GM12878 (cell line): Measurements from ENCODE around the gene ADAMTS1. TPM values are rescaled to one million over a fixed set of nuclear protein-coding genes. Genes with fewer than 3 reads are reported as not detected.

Experiments
- ATAC-seq: fragments of 200-7000 bp; cut with Tn5 transposase; 3 replicates; pipeline ENCODE4 v1.9.1; 2020; ENCODE audit warnings: mild to moderate bottlenecking, moderate library complexity
- BruUV-seq: library from RNA; stranded (reverse); fragments of 400-500 nt; replicated peaks from 2 replicates; lab custom pipeline; 2021; lab: Mats Ljungman, UMichigan
- CTCF ChIA-PET: fragments of 300-600 bp; sonication (Branson Sonifier 250); formaldehyde crosslinking; extraction: SDS; loops from one replicate; lab custom pipeline; 2021; ENCODE audit warnings: inconsistent platforms; lab: Yijun Ruan, JAX
- POLR2A ChIA-PET: fragments of 350-600 bp; formaldehyde crosslinking; extraction: SDS; loops from one replicate; lab custom pipeline; 2021; ENCODE audit warnings: inconsistent platforms; lab: Charles Lee
- RAD21 ChIA-PET: fragments of 300-600 bp; sonication (Branson Sonifier 250); formaldehyde crosslinking; loops from one replicate; lab custom pipeline; 2023; ENCODE audit warnings: antibody characterized with exemption; ENCODE audit not compliant: unreplicated experiment; lab: Charles Lee
- SMC1A ChIA-PET: fragments of 300-600 bp; sonication (Branson Sonifier 250); formaldehyde crosslinking; loops from one replicate; lab custom pipeline; 2023; ENCODE audit not compliant: unreplicated experiment, uncharacterized antibody; lab: Charles Lee
- DNase-seq: peaks from one replicate; pipeline ENCODE4 v3.0.0-alpha.2; 2011; ENCODE audit warnings: low read depth, low spot score
- FAIRE-seq: peaks from 3 replicates; lab custom pipeline; 2011; peaks lifted over from hg19 to GRCh38; lab: Jason Lieb, UNC
- H2AFZ ChIP-seq: 2 replicates; pipeline ENCODE4 v1.6.0; 2011; ENCODE audit warnings: low read depth, low read length, control low read depth; ENCODE audit not compliant: control insufficient read depth
- H3K27ac ChIP-seq: 2 replicates; pipeline ENCODE4 v1.5.1; 2011; ENCODE audit warnings: control low read depth; ENCODE audit not compliant: control insufficient read depth, insufficient read depth
- H3K27me3 ChIP-seq, 2 experiments: replicated peaks in 1 of 2; 2 replicates each; pipeline versions ENCODE4 v1.6.0 to v1.6.1; 2011; ENCODE audit warnings: low read length in 1 of 2; ENCODE audit not compliant: control insufficient read depth in 2 of 2, insufficient read depth in 2 of 2
- H3K36me3 ChIP-seq, 2 experiments: 2 replicates each; pipeline ENCODE4 v1.5.1; 2011; ENCODE audit warnings: low read length in 1 of 2; ENCODE audit not compliant: control insufficient read depth in 2 of 2, insufficient read depth in 2 of 2
- H3K4me1 ChIP-seq: 2 replicates; pipeline ENCODE4 v1.6.1; 2011; ENCODE audit warnings: mild to moderate bottlenecking, low read length, moderate library complexity, mixed read lengths; ENCODE audit not compliant: control insufficient read depth, insufficient read depth
- H3K4me2 ChIP-seq: 2 replicates; pipeline ENCODE4 v1.6.0; 2011; ENCODE audit warnings: control low read depth; ENCODE audit not compliant: control insufficient read depth, insufficient read depth
- H3K4me3 ChIP-seq: fragments of 200-600 bp; sonication (generic); 2 replicates; pipeline ENCODE4 v1.5.1; 2016
- H3K79me2 ChIP-seq: 2 replicates; pipeline ENCODE4 v1.6.0; 2011; ENCODE audit warnings: low read length; ENCODE audit not compliant: control insufficient read depth, insufficient read depth
- H3K9ac ChIP-seq: 2 replicates; pipeline ENCODE4 v1.8.0; 2011; ENCODE audit warnings: low read length, control low read depth, mixed read lengths; ENCODE audit not compliant: control insufficient read depth, insufficient read depth
- H3K9me3 ChIP-seq: replicated peaks from 3 replicates; pipeline ENCODE4 v1.5.1; 2011; ENCODE audit warnings: mild to moderate bottlenecking, low read length; ENCODE audit not compliant: control insufficient read depth, insufficient read depth
- H4K20me1 ChIP-seq: 2 replicates; pipeline ENCODE4 v1.6.0; 2011; ENCODE audit not compliant: control insufficient read depth, insufficient read depth
- HDGF ChIP-seq: fragments of 450-650 bp; IDR thresholded peaks from 2 replicates; pipeline ENCODE4 v1.6.1; 2016; ENCODE audit warnings: antibody characterized with exemption
- IKZF2 ChIP-seq, 2 experiments: fragments of 450-650 bp; IDR thresholded peaks; 2 replicates each; pipeline ENCODE4 v1.6.1; 2017; ENCODE audit warnings: mild to moderate bottlenecking in 2 of 2, moderate library complexity in 2 of 2
- RBBP5 ChIP-seq: fragments of 200-600 bp; sonication (generic); conservative IDR thresholded peaks from 2 replicates; pipeline ENCODE4 v1.6.1; 2016
- USF1 ChIP-seq: IDR thresholded peaks from 2 replicates; pipeline ENCODE4 v1.6.1; 2011; ENCODE audit warnings: borderline replicate concordance, low read depth, mild to moderate bottlenecking, moderate library complexity, mixed read lengths, low read length; ENCODE audit not compliant: insufficient read depth; ENCODE audit errors: extremely low read length
- ZSCAN29 ChIP-seq: fragments of 450-650 bp; IDR thresholded peaks from 2 replicates; pipeline ENCODE4 v1.6.1; 2017; ENCODE audit warnings: mild to moderate bottlenecking, moderate library complexity
- WGBS: methylation state at CpG from one replicate; pipeline ENCODE4 v1.1.6; 2016; ENCODE audit warnings: low lambda C conversion rate; ENCODE audit not compliant: insufficient replicate concordance, insufficient coverage; ENCODE audit errors: missing lambda C conversion rate; 5-methylcytosine and 5-hydroxymethylcytosine counted together
- in situ Hi-C: fragments of 300-500 bp; cut with MboI; formaldehyde crosslinking; loops from 9 replicates; pipeline ENCODE4 v1.14.3; 2018; ENCODE audit warnings: mixed read lengths
- intact Hi-C: fragments of 100-400 bp; cut with micrococcal nuclease; formaldehyde crosslinking; loops from one replicate; pipeline ENCODE4 v1.14.2; 2022; ENCODE audit not compliant: unreplicated experiment
- polyA plus RNA-seq, 11 experiments: library from polyadenylated mRNA; depleted of rRNA in 4 of 11; unstranded in 6 of 11; stranded (reverse) in 5 of 11; fragments of >200 nt; fragmentation: Nextera tagmentation in 4 of 11; fragmentation: Illumina TruSeq in 1 of 11; extraction: Ambion mirVana in 4 of 11; extraction: Trizol in 1 of 11; gene quantifications; 1 replicate in 1 of 11; 2 replicates in 10 of 11; pipeline versions ENCODE4 v1.2.1 to v1.2.3, GENCODE V29; 2011 to 2016; ENCODE audit warnings: inconsistent platforms in 2 of 11, missing spikeins in 2 of 11, low read depth in 1 of 11
- total RNA-seq, 4 experiments: library from RNA; depleted of rRNA in 3 of 4; stranded (reverse); fragments of >200 nt in 3 of 4; fragmentation: Illumina TruSeq in 1 of 4; extraction: Trizol in 1 of 4; gene quantifications; 2 replicates each; pipeline versions ENCODE4 v1.2.1 to v1.2.3, GENCODE V29; 2013 to 2021
- TF ChIP-seq, protein P1 (sequence below): fragments of 450-650 bp; formaldehyde crosslinking; IDR thresholded peaks from 2 replicates; pipeline ENCODE4 v1.5.0; 2022; ENCODE audit warnings: mild to moderate bottlenecking, missing genetic modification characterization

Gene ADAMTS1
- total and polyA plus RNA-seq, 10 of the 15 experiments (the other 5 are each of a cell fraction or from before 2014, with no cell fraction given): 0.06 to 0.21 (median 0.08) TPM; not detected in 6

DNA sequence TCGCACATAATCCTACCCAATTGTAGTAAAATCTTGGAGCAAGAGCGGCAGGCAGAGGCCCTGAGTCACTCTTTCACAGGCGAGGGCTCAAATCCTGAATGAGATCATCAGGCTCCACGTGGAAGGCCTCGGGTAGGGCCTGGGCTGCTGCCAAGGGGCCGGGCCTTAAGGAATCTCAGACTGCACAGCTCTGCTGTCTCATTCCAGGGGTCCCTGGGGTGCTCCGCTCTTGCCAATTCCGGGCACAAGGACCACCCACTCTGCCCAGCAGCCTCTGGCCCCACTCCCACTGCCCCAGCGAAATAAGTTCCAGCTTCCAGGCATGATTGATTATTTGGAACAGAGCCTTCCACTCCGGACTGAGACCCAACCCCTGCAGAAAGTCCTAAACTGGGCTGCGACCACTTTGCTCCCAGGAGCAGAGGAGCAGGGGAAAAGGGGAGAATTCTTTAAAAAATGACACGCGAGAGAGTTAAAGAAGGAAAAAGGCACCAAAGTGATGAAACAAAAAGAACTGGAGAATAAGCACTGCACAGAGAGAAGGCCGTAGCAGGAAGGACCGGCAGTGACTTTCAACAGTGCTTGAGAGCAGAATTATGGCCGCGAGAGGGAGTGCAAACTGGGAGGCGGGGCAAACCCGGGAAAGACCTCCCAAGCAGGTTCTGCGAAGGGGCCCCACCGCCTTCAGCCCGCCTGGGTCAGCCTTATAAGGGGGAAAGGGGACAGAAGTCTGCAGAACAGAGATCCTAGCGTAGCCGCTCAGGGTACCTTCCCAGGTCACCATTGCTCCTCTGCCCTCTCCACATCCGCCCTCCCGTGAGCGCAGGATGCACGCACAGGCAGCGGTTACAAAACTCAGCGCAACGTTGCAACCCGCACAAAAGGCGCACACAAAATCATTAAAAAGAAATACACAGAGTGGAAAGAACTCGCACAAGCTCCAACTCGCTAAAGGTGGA is 2.0 kb downstream of the ADAMTS1 start:
- Histone ChIP-seq H3K9me3 (peaks cover 3% of the 10 kb centered on the region; the same call in 1 of the 3 replicates), H3K79me2 (no peaks in the 10 kb centered on the region), H3K9ac (no peak overlapping the region), H3K27me3 (no peaks in the 10 kb centered on the region), H3K27ac (no peak overlapping the region), H2AFZ (no peak overlapping the region), H3K36me3 (no peaks in the 10 kb centered on the region), H3K4me2 (no peak overlapping the region), H3K4me3 (no peak overlapping the region), H4K20me1 (no peaks in the 10 kb centered on the region), H3K4me1 (no peaks in the 10 kb centered on the region)
- ATAC-seq (no peak), FAIRE-seq (no peak), DNase-seq (no peak)
- TF ChIP-seq RBBP5 (no peak), USF1 (no peak), ZSCAN29 (no peak), HDGF (no peak), IKZF2 (IDR thresholded peaks at IDR 0.05) (no peak)
- TF ChIP-seq, protein P1, sequence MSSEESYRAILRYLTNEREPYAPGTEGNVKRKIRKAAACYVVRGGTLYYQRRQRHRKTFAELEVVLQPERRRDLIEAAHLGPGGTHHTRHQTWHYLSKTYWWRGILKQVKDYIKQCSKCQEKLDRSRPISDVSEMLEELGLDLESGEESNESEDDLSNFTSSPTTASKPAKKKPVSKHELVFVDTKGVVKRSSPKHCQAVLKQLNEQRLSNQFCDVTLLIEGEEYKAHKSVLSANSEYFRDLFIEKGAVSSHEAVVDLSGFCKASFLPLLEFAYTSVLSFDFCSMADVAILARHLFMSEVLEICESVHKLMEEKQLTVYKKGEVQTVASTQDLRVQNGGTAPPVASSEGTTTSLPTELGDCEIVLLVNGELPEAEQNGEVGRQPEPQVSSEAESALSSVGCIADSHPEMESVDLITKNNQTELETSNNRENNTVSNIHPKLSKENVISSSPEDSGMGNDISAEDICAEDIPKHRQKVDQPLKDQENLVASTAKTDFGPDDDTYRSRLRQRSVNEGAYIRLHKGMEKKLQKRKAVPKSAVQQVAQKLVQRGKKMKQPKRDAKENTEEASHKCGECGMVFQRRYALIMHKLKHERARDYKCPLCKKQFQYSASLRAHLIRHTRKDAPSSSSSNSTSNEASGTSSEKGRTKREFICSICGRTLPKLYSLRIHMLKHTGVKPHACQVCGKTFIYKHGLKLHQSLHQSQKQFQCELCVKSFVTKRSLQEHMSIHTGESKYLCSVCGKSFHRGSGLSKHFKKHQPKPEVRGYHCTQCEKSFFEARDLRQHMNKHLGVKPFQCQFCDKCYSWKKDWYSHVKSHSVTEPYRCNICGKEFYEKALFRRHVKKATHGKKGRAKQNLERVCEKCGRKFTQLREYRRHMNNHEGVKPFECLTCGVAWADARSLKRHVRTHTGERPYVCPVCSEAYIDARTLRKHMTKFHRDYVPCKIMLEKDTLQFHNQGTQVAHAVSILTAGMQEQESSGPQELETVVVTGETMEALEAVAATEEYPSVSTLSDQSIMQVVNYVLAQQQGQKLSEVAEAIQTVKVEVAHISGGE (CRISPR knock-in tag): no peak
- intact Hi-C loops (loop anchor here (10.0 kb wide), 1 partner anchor 1672 kb away; no protein-coding TSS in a partner anchor), in situ Hi-C loops (loop anchor here (5.0 kb wide), 1 partner anchor 1904 kb away; no protein-coding TSS in a partner anchor)
- ChIA-PET POLR2A (no interaction called here), CTCF (no interaction called here), RAD21 (no interaction called here), SMC1A (no interaction called here)
- BruUV-seq: no TSS peak
- WGBS: 14% methylated on average over 35 of the region's 35 CpGs
